IPS-15b (cell line): ENCODE measurements around the gene ADSS1.
"Not testable (repeated sequence)": the region's sequence is repeated elsewhere in the genome, so short reads cannot be mapped to it uniquely, and the experiment has no call there.

Source experiments
- H3K27me3 ChIP-seq: one replicate; pipeline ENCODE4 v1.6.1; 2013; ENCODE audit warnings: low read length; ENCODE audit not compliant: control insufficient read depth, insufficient read depth
- H3K36me3 ChIP-seq: one replicate; pipeline ENCODE4 v1.6.1; 2013; ENCODE audit warnings: low read length; ENCODE audit not compliant: control insufficient read depth, insufficient read depth
- H3K4me1 ChIP-seq: one replicate; pipeline ENCODE4 v1.6.1; 2013; ENCODE audit warnings: mild to moderate bottlenecking, low read length; ENCODE audit not compliant: control insufficient read depth, insufficient read depth
- H3K4me3 ChIP-seq: one replicate; pipeline ENCODE4 v1.5.1; 2013; ENCODE audit warnings: low read depth, low read length
- H3K9ac ChIP-seq: one replicate; pipeline ENCODE4 v1.6.1; 2013; ENCODE audit warnings: low read depth, mild to moderate bottlenecking, low read length
- H3K9me3 ChIP-seq: one replicate; pipeline ENCODE4 v1.6.1; 2013; ENCODE audit warnings: mild to moderate bottlenecking, low read length; ENCODE audit not compliant: control insufficient read depth, insufficient read depth

ADSS1 gene

DNA sequence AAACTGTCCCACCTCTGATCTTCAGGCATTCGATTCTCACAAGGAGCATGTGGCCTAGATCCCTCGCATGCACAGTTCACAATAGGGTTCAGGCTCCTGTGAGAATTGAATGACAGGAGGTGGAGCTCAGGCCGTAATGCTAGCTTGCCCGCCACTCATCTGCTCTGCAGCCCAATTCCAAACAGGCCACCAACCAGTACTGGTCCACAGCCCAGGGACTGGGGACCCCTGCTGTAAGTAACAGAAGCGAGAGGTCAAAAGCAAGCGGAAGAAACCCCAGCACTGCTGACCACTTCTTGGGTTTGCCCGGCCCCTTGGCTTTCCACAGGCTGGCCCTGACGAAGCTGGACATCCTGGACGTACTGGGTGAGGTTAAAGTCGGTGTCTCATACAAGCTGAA lies 20.5 kb downstream of the ADSS1 start:
- no peak overlapping the region for H3K4me3 ChIP-seq
- H3K9me3 ChIP-seq: no peaks in the 10 kb centered on the region
- peaks cover 7% of the 10 kb centered on the region for H3K36me3 ChIP-seq
- H3K27me3 ChIP-seq: no peaks in the 10 kb centered on the region
- H3K9ac ChIP-seq: no peak overlapping the region
- H3K4me1 ChIP-seq: no peaks in the 10 kb centered on the region

DNA sequence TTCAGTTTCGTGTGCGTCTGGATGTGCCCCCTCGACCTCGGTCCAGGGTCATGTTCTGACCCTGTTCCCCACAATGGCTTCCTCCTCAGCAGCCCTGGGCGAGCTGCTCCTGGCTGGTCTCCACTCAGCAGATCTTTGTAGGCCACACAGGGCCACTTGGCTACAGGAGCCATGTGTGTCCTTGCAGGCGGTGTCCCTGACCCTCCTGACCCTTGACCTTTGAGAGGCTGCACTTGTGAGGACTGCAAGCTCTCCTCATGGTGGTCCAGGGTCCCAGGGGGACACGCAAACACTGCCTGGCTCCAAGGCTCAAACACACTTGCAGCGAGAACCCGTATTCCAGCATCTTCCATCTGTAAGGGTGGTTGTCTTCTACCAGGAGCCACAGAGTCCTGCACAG lies 21.4 kb downstream of the ADSS1 start:
- Histone ChIP-seq H3K36me3 (peaks cover 7% of the 10 kb centered on the region), H3K27me3 (no peaks in the 10 kb centered on the region), H3K4me3 (no peak overlapping the region), H3K9ac (no peak overlapping the region), H3K4me1 (no peaks in the 10 kb centered on the region), H3K9me3 (no peaks in the 10 kb centered on the region)

DNA sequence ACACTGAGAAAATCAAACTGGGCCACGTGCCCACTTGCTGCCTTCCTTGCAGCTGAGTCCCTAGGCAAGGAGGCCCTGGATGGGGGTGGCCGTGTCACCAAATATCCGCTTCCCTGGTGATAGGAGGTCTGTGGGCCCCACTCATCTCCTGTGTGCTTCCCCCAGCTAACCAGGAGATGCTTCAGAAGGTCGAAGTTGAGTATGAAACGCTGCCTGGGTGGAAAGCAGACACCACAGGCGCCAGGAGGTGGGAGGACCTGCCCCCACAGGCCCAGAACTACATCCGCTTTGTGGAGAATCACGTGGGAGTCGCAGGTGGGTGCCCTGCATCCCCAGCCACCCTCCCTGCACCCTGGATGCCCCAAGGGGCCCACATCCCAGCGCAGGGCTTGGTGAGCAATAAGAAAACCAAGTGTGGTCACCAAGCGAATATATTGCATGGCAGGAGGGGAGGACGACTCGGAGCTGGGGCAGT lies 22.1 kb downstream of the ADSS1 start:
- Histone ChIP-seq H3K4me1 (no peaks in the 10 kb centered on the region), H3K9ac (no peak overlapping the region), H3K27me3 (no peaks in the 10 kb centered on the region), H3K4me3 (no peak overlapping the region), H3K9me3 (no peaks in the 10 kb centered on the region), H3K36me3 (peaks cover 7% of the 10 kb centered on the region)

DNA sequence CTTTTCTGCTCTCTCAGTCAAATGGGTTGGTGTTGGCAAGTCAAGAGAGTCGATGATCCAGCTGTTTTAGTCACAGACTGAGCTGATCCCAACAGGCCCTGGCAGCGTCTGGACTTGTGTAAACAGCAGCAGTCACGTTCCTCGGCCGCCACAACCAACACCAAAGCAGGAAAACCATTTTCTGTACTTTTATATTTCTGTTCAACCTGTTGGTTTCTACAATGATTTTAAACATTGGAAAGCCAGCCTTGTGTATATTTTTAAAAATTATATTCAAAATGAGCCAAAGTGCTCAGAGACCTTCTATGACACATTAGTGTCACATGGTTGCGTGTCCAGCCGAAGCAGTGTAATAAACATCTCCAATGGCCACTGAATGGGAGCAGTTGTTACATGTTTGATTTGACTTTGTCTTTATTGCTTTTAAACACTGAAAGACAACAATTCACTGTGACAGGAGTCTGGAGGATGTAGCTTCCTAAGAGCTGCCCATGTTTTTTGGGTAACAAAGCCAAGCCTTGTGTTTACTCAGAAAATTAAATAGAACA lies 23.0 kb downstream of the ADSS1 start:
- peaks cover 4% of the 10 kb centered on the region for H3K36me3 ChIP-seq
- H3K4me1 ChIP-seq: no peaks in the 10 kb centered on the region
- no peak overlapping the region for H3K9ac ChIP-seq
- H3K9me3 ChIP-seq: no peaks in the 10 kb centered on the region
- H3K27me3 ChIP-seq: no peaks in the 10 kb centered on the region
- H3K4me3 ChIP-seq: no peak overlapping the region

DNA sequence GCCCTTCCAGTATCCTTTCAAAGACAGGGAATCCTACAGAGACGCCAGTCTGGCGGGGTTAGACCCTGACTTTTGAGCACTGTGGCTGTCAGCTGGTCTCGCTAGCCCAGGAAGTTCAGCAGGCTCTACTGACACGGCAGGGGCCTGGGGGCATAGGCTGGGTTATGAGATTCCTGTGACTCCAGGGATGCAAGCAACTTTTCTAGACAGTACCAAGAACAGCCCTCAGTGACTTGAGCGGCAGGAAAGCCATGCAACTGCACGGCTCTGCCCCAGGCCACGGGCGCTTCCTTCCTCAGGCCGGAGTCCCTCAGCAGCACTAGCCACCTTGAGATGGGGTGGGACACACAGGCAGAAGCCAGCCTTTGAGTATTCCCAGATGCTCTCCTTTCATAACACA lies 23.8 kb downstream of the ADSS1 start:
- no peak overlapping the region for H3K4me3 ChIP-seq
- H3K4me1 ChIP-seq: no peaks in the 10 kb centered on the region
- no peak overlapping the region for H3K9ac ChIP-seq
- no peaks in the 10 kb centered on the region for H3K27me3 ChIP-seq
- H3K36me3 ChIP-seq: peaks cover 4% of the 10 kb centered on the region
- no peaks in the 10 kb centered on the region for H3K9me3 ChIP-seq

DNA sequence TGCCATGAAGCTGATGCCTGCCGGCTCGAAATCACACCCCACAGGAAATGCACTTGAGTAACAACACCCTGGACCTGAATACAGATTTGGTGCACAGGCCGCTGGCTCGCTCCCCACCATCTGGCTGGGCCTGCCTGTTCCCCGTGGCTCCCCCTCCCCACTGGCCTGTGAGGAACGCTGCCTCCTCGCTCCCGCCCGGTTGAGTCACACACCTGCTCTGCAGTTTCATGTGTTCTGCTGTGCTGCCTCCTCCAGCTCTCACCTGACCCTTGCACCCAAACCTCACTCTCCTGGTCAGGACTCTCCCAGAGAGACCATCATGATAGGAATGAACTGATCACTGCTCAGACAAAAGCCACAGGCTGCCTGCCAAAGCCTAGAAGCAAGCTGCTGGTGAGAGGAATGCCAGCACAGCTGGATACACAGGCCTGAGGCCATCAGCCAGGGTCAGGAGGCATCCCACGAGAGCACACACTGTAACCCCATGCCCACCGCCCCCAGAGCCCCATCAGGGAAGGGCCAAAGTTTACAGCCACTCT lies 25.2 kb downstream of the ADSS1 start:
- Histone ChIP-seq H3K4me3 (no peak overlapping the region), H3K9ac (no peak overlapping the region), H3K27me3 (no peaks in the 10 kb centered on the region), H3K4me1 (no peaks in the 10 kb centered on the region), H3K9me3 (no peaks in the 10 kb centered on the region), H3K36me3 (peaks cover under 1% of the 10 kb centered on the region)

DNA sequence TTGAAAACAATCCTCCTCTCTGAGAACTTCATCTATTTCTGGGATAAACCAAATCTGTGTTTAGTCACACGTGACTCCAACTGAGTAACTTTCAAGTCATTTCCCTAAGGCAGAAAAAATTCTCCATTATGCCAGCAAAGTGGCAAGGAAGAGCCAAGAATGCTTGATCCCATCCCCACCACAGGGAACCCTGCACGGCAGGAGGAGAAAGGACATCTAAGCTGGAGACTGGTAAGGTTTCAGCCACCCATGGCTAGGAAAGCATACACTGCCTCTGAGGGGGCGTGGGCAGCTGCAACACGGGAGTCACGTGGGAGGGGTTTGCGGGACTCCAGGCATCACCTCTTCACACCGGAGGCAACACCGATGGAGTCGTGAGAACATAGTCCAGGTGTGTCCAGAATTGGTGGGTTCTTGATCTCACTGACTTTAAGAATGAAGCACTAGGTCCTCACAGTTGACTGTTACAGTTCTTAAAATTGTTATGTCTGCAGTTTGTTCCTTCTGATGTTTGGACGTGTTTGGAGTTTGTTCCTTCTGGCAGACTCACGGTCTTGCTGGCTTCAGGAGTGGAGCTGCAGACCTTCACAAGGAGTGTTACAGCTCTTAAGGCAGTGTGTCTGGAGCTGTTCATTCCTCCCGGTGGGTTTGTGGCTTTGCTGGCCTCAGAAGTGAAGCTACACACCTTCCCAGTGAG lies 26.2 kb downstream of the ADSS1 start:
- no peaks in the 10 kb centered on the region for H3K4me1 ChIP-seq
- no peak overlapping the region for H3K9ac ChIP-seq
- H3K4me3 ChIP-seq: no peak overlapping the region
- peaks cover 2% of the 10 kb centered on the region for H3K36me3 ChIP-seq
- H3K9me3 ChIP-seq: no peaks in the 10 kb centered on the region
- H3K27me3 ChIP-seq: no peaks in the 10 kb centered on the region

DNA sequence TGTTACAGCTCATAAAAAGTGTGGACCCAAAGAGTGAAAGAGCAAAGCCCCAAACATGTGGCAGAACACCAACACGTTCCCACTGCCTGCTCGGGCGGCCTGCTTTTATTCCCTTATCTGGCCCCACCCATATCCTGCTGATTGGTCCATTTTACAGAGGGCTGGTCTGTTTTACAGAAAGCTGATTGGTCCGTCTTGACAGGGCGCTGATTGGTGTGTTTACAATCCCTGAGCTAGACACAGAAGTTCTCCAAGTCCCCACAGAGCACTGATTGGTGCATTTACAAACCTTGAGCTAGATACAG lies 26.7 kb downstream of the ADSS1 start:
- H3K36me3 ChIP-seq, H3K27me3 ChIP-seq, H3K4me1 ChIP-seq, H3K9ac ChIP-seq, H3K9me3 ChIP-seq, H3K4me3 ChIP-seq: not testable (repeated sequence)

DNA sequence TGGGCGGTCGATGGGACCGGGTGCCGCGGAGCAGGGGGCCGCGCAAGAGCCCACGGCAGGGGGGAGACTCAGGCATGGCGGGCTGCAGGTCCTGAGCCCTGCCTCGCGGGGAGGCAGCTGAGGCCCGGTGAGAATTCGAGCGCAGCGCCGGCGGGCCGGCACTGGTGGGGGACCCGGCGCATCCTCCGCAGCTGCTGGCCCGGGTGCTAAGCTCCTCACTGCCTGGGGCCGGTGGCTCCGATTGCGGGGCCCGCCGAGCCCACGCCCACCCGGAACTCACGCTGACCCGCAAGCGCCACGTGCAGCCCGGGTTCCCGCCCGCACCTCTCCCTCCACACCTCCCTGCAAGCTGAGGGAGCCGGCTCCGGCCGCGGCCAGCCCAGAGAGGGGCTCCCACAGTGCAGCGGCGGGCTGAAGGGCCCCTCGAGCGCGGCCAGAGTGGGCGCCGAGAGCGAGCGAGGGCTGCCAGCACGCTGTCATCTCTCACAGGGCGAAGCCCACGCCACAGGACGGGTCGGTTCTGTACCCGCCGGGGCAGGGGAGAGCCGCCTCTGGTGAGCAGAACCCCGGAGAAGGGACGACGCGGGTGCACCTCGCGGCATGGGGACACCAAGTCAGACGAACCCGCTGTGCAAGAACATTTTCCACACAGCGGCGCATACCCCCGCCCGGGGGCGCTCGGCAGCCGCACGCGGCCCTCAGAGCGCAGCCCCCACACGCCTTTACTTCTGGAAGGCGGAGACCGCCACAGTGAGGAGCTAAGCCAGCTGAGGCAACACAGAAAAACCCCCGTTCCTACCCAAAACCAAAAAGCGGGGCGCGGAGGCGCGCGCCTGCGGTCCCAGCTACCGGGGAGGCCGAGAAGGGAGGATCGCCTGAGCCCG lies 27.8 kb downstream of the ADSS1 start:
- Histone ChIP-seq H3K9me3 (no peaks in the 10 kb centered on the region), H3K4me3 (peak overlapping the region; percentile 56), H3K9ac (no peak overlapping the region), H3K27me3 (no peaks in the 10 kb centered on the region), H3K36me3 (peaks cover 17% of the 10 kb centered on the region), H3K4me1 (no peaks in the 10 kb centered on the region)

DNA sequence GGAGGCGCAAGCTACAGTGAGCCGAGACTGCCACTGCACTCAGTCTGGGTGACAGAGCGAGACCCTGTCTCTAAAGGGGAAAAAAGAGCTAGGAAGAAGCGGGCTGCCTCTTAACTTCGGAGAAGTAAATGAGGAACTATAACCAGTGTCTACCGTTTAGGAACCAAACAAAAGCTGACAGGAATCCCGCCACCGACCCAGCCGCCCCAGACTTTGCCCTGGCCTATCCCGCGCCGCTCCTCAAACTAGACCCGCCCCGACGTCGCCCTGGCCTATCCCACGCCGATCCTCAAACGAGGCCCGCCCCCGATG lies 28.4 kb downstream of the ADSS1 start:
- Histone ChIP-seq H3K27me3 (no peaks in the 10 kb centered on the region), H3K36me3 (peaks cover 22% of the 10 kb centered on the region), H3K4me1 (no peaks in the 10 kb centered on the region), H3K4me3 (peak overlapping the region; percentile 88), H3K9me3 (no peaks in the 10 kb centered on the region), H3K9ac (no peak overlapping the region)

DNA sequence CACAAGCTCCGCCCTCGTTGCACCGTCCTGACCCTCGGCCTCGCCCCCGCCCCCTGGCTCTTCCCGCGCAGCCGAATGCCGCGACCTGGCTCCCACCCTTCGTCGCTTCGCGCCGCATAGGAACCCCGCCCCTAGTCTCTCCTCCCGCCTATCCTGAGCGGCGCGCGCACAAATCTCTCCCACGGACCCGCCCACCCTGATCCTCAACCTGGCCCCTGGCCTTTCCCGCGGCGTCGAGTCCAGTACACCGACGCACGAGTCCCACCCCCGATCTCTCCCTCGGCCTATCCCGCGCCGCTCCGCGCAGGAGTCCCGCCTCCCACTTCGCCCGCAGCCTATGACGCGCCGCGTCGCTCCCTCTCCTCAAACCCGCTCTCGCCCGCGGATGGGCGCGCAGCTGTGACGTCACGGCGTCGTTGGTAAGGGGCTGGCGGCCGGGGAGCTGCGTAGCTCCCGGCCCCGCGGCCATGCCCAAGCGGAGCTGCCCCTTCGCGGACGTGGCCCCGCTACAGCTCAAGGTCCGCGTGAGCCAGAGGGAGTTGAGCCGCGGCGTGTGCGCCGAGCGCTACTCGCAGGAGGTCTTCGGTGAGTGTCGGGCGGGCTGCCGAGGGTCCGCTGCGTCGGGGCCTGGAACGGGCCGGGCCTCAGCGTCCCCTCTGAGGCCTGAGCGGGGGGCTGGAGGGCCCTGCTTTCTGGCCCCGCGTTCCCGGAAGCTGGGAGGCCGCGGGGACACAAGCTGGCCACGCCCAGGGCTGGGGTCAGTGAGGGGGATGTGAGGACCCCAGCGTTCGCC lies 28.9 kb downstream of the ADSS1 start, which contains the start of gene SIVA1:
TSS of gene SIVA1 (plus strand) at position 413 of the 793 bp plus-strand sequence. CDS start at position 468, 55 bp downstream.
- H3K27me3 ChIP-seq: no peaks in the 10 kb centered on the region
- H3K4me3 ChIP-seq: peak within 1 kb of the TSS; percentile 88
- H3K9ac ChIP-seq: peak within 1 kb of the TSS; percentile 90
- no peaks in the 10 kb centered on the region for H3K9me3 ChIP-seq
- peaks cover 28% of the 10 kb centered on the region for H3K36me3 ChIP-seq
- no peaks in the 10 kb centered on the region for H3K4me1 ChIP-seq
